Measurements from ENCODE around the gene PIMREG. TPM values are rescaled to one million over a fixed set of nuclear protein-coding genes. Genes with fewer than 3 reads are reported as not detected.

Gene PIMREG
- total RNA-seq, 1 experiment from 2014 or later: 41.2 TPM

DNA sequence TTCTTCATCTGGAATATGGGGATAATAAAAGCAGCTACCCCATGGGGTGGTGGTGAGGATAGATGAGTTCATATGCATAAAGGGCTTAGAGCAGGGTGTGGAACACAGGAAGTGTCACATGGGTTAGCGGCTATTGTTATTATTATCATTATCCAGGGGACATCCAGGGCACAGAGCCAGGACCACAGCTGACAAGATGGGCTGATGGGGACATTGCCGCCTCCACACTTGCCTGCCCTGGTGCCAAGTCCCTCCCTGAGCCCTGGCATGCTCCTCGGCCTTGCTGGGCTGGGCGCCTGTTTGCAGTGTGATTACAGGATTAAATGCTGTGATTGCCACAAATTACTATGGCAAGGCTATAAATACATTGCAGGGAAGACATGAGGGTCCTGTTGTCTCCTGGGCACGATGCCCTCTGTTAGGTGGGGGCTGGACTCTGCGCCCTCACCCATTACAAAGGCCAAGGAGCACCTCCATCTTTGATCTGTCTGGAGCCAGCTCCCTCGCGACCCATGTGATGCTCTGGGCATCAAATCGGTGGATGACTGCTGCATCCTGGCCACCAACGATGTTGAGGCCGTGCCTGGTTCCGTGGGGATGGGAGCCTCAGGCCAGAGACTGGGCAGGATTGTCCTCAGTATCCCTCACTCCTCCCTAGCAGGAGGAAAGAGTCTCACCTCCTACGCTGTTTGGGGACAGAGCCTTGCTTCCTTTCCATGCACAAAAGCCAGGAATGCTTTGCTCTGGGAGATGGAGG lies 43.2 kb downstream of the PIMREG start:
- intact Hi-C loops (cut with micrococcal nuclease; ENCODE audit: unreplicated experiment): no loop called here
- CTCF ChIA-PET: no interaction called here
- Histone ChIP-seq H3K4me3 (ENCODE audit: low read depth in 2 of 2, low read length in 2 of 2) (no peak overlapping the region), H3K36me3 (ENCODE audit: control insufficient read depth, insufficient read depth, low read length) (no peaks in the 10 kb centered on the region), H3K9me3 (ENCODE audit: control insufficient read depth, insufficient read depth, low read depth, low read length) (no peaks in the 10 kb centered on the region), H3K4me1 (ENCODE audit: control insufficient read depth, insufficient read depth, low read length) (no peaks in the 10 kb centered on the region), H3K27me3 (ENCODE audit: control insufficient read depth, insufficient read depth, low read length) (no peaks in the 10 kb centered on the region; the same call in 1 of the 2 replicates), H3K27ac (ENCODE audit: low read length) (no peak overlapping the region)
- in situ Hi-C loops (cut with HindIII; ENCODE audit: low pct_unique_long_range_greater_than_20kb, low sequenced_read_pairs): no loop called here
- ATAC-seq: no peak
- no TSS peak for BruUV-seq (replicated peaks)
- TF ChIP-seq, protein P1, sequence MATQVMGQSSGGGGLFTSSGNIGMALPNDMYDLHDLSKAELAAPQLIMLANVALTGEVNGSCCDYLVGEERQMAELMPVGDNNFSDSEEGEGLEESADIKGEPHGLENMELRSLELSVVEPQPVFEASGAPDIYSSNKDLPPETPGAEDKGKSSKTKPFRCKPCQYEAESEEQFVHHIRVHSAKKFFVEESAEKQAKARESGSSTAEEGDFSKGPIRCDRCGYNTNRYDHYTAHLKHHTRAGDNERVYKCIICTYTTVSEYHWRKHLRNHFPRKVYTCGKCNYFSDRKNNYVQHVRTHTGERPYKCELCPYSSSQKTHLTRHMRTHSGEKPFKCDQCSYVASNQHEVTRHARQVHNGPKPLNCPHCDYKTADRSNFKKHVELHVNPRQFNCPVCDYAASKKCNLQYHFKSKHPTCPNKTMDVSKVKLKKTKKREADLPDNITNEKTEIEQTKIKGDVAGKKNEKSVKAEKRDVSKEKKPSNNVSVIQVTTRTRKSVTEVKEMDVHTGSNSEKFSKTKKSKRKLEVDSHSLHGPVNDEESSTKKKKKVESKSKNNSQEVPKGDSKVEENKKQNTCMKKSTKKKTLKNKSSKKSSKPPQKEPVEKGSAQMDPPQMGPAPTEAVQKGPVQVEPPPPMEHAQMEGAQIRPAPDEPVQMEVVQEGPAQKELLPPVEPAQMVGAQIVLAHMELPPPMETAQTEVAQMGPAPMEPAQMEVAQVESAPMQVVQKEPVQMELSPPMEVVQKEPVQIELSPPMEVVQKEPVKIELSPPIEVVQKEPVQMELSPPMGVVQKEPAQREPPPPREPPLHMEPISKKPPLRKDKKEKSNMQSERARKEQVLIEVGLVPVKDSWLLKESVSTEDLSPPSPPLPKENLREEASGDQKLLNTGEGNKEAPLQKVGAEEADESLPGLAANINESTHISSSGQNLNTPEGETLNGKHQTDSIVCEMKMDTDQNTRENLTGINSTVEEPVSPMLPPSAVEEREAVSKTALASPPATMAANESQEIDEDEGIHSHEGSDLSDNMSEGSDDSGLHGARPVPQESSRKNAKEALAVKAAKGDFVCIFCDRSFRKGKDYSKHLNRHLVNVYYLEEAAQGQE (IDR thresholded peaks at IDR 0.05; ENCODE audit: insufficient read depth in 1 of 2, low read depth in 2 of 2, low read length in 1 of 2): no peak
- TF ChIP-seq, protein P2, sequence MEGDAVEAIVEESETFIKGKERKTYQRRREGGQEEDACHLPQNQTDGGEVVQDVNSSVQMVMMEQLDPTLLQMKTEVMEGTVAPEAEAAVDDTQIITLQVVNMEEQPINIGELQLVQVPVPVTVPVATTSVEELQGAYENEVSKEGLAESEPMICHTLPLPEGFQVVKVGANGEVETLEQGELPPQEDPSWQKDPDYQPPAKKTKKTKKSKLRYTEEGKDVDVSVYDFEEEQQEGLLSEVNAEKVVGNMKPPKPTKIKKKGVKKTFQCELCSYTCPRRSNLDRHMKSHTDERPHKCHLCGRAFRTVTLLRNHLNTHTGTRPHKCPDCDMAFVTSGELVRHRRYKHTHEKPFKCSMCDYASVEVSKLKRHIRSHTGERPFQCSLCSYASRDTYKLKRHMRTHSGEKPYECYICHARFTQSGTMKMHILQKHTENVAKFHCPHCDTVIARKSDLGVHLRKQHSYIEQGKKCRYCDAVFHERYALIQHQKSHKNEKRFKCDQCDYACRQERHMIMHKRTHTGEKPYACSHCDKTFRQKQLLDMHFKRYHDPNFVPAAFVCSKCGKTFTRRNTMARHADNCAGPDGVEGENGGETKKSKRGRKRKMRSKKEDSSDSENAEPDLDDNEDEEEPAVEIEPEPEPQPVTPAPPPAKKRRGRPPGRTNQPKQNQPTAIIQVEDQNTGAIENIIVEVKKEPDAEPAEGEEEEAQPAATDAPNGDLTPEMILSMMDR (IDR thresholded peaks at IDR 0.05): no peak
- no peak for TF ChIP-seq SIN3A (IDR thresholded peaks at IDR 0.05; ENCODE audit: borderline replicate concordance, insufficient read depth, low read depth, low read length)
- no peak for TF ChIP-seq POLR2AphosphoS5 (IDR thresholded peaks at IDR 0.05; ENCODE audit: low read depth, low read length)
- TF ChIP-seq TCF7L2 (IDR thresholded peaks at IDR 0.05; ENCODE audit: low read depth, low read length): no peak
- POLR2A ChIA-PET: no interaction called here
- no peak for DNase-seq (ENCODE audit: low read depth, low spot score)

DNA sequence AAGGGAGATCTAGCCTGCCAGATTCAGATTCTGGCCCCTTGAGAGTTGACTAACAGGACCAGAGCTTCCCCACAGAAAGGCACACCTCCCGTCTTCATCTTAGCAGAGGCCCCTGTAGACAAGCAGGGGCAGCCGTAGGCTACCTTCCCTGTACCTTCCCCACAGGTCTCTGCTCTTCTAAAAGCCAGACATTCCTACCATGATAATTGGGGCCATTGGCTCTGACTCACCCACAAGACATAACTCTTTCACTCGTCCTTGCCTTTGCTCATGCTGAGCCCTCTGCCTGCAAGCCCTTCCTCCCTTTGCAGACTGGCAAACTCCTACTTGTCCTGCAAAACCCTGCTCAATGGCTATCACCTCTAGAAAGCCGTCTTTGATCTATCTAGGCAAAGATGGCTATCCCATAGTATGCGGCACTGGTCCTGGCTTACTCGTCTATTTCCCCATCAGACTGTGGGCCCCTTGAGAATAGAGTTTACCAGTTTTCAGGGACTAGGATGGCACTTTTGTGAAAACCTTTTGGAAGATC lies 43.8 kb downstream of the PIMREG start:
- H3K9me3 ChIP-seq (ENCODE audit: control insufficient read depth, insufficient read depth, low read depth, low read length): no peaks in the 10 kb centered on the region
- no peaks in the 10 kb centered on the region for H3K36me3 ChIP-seq (ENCODE audit: control insufficient read depth, insufficient read depth, low read length)
- H3K4me3 ChIP-seq (ENCODE audit: low read depth in 2 of 2, low read length in 2 of 2): no peak overlapping the region
- no TSS peak for BruUV-seq (replicated peaks)
- H3K27me3 ChIP-seq (ENCODE audit: control insufficient read depth, insufficient read depth, low read length): no peaks in the 10 kb centered on the region; the same call in 1 of the 2 replicates
- in situ Hi-C loops (cut with HindIII; ENCODE audit: low pct_unique_long_range_greater_than_20kb, low sequenced_read_pairs) (no loop called here), intact Hi-C loops (cut with micrococcal nuclease; ENCODE audit: unreplicated experiment) (no loop called here)
- ATAC-seq (no peak), DNase-seq (ENCODE audit: low read depth, low spot score) (no peak)
- no peak for TF ChIP-seq SIN3A (IDR thresholded peaks at IDR 0.05; ENCODE audit: borderline replicate concordance, insufficient read depth, low read depth, low read length)
- TF ChIP-seq, protein P1 (IDR thresholded peaks at IDR 0.05; ENCODE audit: insufficient read depth in 1 of 2, low read depth in 2 of 2, low read length in 1 of 2): no peak
- TF ChIP-seq, protein P2 (IDR thresholded peaks at IDR 0.05): no peak
- no peak for TF ChIP-seq POLR2AphosphoS5 (IDR thresholded peaks at IDR 0.05; ENCODE audit: low read depth, low read length)
- TF ChIP-seq TCF7L2 (IDR thresholded peaks at IDR 0.05; ENCODE audit: low read depth, low read length): no peak
- no peaks in the 10 kb centered on the region for H3K4me1 ChIP-seq (ENCODE audit: control insufficient read depth, insufficient read depth, low read length)
- no peak overlapping the region for H3K27ac ChIP-seq (ENCODE audit: low read length)
- POLR2A ChIA-PET: no interaction called here
- CTCF ChIA-PET: no interaction called here
